CD4-positive, alpha-beta memory T cell (primary cell): ENCODE results near the gene ZDHHC14. TPM values are rescaled to one million over a fixed set of nuclear protein-coding genes. Genes with fewer than 3 reads are reported as not detected.
"Not testable (repeated sequence)": the region's sequence is repeated elsewhere in the genome, so short reads cannot be mapped to it uniquely, and the experiment has no call there.

Source experiments
- CTCF ChIA-PET: fragments of 350-600 bp; sonication (Branson Sonifier 250); formaldehyde crosslinking; loops from one replicate; lab custom pipeline; 2021; ENCODE audit warnings: inconsistent platforms; ENCODE audit not compliant: partially characterized antibody; lab: Charles Lee
- POLR2A ChIA-PET: fragments of 350-600 bp; sonication (Branson Sonifier 250); formaldehyde crosslinking; loops from one replicate; lab custom pipeline; 2021; ENCODE audit not compliant: partially characterized antibody; lab: Charles Lee
- DNase-seq, 5 donors: peaks; one replicate each; pipeline versions ENCODE4 v3.0.0 to v3.0.0-alpha.2; 2020 to 2022; ENCODE audit warnings: mixed read lengths in 1 of 5
- H3K27ac ChIP-seq: one replicate; pipeline ENCODE4 v1.7.0; 2013; ENCODE audit warnings: low read depth, low read length
- H3K27me3 ChIP-seq: 2 replicates; pipeline ENCODE4 v1.7.0; 2013; ENCODE audit warnings: mild to moderate bottlenecking, low read length, moderate library complexity; ENCODE audit not compliant: insufficient read depth
- H3K36me3 ChIP-seq: 2 replicates; pipeline ENCODE4 v1.7.0; 2013; ENCODE audit warnings: mild to moderate bottlenecking, low read length, moderate library complexity; ENCODE audit not compliant: insufficient read depth
- H3K4me1 ChIP-seq: 2 replicates; pipeline ENCODE4 v1.7.0; 2013; ENCODE audit warnings: mild to moderate bottlenecking, low read length, moderate library complexity; ENCODE audit not compliant: insufficient read depth
- H3K4me3 ChIP-seq, 2 donors: one replicate each; pipeline ENCODE4 v1.7.0; 2013; ENCODE audit warnings: low read length in 2 of 2, mild to moderate bottlenecking in 1 of 2
- H3K9me3 ChIP-seq, 2 donors: one replicate each; pipeline ENCODE4 v1.7.0; 2013; ENCODE audit warnings: low read length in 2 of 2, control low read depth in 1 of 2; ENCODE audit not compliant: control insufficient read depth in 1 of 2
- H3K27ac Mint-ChIP-seq, 7 donors: one replicate each; pipeline ENCODE4 v1.8.0; 2020 to 2021; ENCODE audit warnings: mixed read lengths in 7 of 7, mild to moderate bottlenecking in 6 of 7, inconsistent platforms in 3 of 7, moderate library complexity in 3 of 7
- H3K27me3 Mint-ChIP-seq, 2 donors: one replicate each; pipeline ENCODE4 v1.8.0; 2020 to 2021; ENCODE audit warnings: mixed read lengths in 2 of 2
- H3K36me3 Mint-ChIP-seq, 2 donors: one replicate each; pipeline ENCODE4 v1.8.0; 2020 to 2021; ENCODE audit warnings: mixed read lengths in 2 of 2, inconsistent platforms in 1 of 2, mild to moderate bottlenecking in 1 of 2
- H3K4me1 Mint-ChIP-seq, 4 donors: one replicate each; pipeline ENCODE4 v1.8.0; 2020 to 2021; ENCODE audit warnings: mixed read lengths in 4 of 4, mild to moderate bottlenecking in 1 of 4
- H3K4me3 Mint-ChIP-seq, 8 donors: one replicate each; pipeline ENCODE4 v1.8.0; 2020 to 2021; ENCODE audit warnings: mixed read lengths in 8 of 8, mild to moderate bottlenecking in 7 of 8, moderate library complexity in 6 of 8, inconsistent platforms in 3 of 8
- H3K9me3 Mint-ChIP-seq, 8 donors: one replicate each; pipeline ENCODE4 v1.8.0; 2020 to 2021; ENCODE audit warnings: mixed read lengths in 8 of 8, mild to moderate bottlenecking in 5 of 8, inconsistent platforms in 3 of 8, moderate library complexity in 1 of 8
- intact Hi-C: fragments of 100-400 bp; cut with micrococcal nuclease; formaldehyde crosslinking; loops from one replicate; pipeline ENCODE4 v1.15.1; 2023
- polyA plus RNA-seq, 2 donors: library from polyadenylated mRNA; unstranded; fragments of 300-500 nt; fragmentation: Illumina TruSeq; gene quantifications; one replicate each; pipeline ENCODE4 v1.2.3, GENCODE V29; 2021
- total RNA-seq, 2 experiments: library from RNA; stranded (reverse); gene quantifications; one replicate each; pipeline ENCODE4 v1.2.3, GENCODE V29; 2021

Gene ZDHHC14
- total and polyA plus RNA-seq, 4 experiments from 2014 or later: 1.5 to 1.9 (median 1.7) TPM

DNA sequence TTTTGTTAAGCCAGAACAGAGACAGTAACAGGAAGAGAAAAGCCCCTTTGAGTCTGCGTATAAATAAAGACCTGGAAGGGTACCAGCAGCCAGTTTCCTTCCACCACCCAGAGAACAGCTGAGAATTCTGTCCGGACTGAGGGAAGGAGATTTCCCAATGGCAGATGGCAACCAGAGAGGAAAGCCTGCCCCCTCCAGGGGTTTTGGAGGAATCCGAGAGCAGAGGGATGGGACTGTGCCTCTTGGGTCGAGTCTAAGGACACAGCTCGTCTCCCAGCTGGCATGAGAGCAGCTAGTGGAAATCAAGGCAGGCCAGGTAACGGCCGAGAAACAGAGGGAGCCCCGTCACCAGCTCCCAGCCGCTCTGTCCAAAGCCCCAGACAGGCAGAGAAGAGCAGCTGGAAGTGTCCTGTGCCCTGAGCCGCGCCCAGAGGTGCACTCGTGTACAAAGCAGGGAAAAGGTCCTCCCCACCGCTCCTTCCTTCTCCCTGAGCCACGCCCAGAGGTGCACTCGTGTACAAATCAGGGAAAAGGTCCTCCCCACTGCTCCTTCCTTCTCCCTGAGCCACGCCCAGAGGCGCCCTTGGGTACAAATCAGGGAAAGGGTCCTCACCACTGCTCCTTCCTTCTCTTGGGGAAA is 308.1 kb downstream of the ZDHHC14 start:
- no peaks in the 10 kb centered on the region for H3K9me3 Mint-ChIP-seq
- peaks cover 5% of the 10 kb centered on the region in 2 donors for H3K27me3 Mint-ChIP-seq
- no peak overlapping the region for H3K4me3 Mint-ChIP-seq
- H3K27ac Mint-ChIP-seq: peak overlapping the region in 2 of 7 donors; percentile 57 to 65
- Histone ChIP-seq H3K4me3 (no peak overlapping the region), H3K9me3 (no peaks in the 10 kb centered on the region), H3K27ac (no peak overlapping the region), H3K4me1 (no peaks in the 10 kb centered on the region), H3K27me3 (no peaks in the 10 kb centered on the region), H3K36me3 (no peaks in the 10 kb centered on the region)
- CTCF ChIA-PET: interaction anchor here (1.5 kb wide), 1 partner anchor 11 kb away, joined by 4 read pairs; no protein-coding TSS in a partner anchor
- no peaks in the 10 kb centered on the region for H3K4me1 Mint-ChIP-seq
- POLR2A ChIA-PET: no interaction called here
- intact Hi-C loops: no loop called here
- H3K36me3 Mint-ChIP-seq: no peaks in the 10 kb centered on the region
- no peak for DNase-seq

DNA sequence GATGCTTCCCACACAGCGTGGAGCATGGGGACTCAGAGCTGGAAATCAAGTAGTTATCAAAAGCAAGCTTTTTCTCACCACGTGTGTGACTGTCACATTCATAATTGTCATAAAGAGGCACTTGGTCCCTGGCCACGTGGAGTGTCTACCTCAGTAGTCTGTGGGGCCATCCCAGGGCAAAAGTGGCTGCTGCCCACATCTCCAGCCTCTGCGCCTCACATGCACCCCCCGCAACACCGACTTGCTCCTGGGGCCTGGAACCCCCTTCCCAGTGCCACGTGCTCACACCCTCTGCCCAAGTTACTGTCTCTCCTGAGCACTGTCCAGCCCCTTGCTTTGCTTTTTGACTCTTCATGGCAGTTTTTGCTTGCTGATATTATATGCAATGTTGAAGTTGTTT is 308.9 kb downstream of the ZDHHC14 start:
- no peak overlapping the region for H3K27ac Mint-ChIP-seq
- no peaks in the 10 kb centered on the region for H3K9me3 ChIP-seq
- CTCF ChIA-PET: no interaction called here

GRCh38 chr6:157690441-157691210 is 309.6 kb downstream of the ZDHHC14 start:
- Mint-ChIP-seq H3K27ac (no peak overlapping the region), H3K36me3 (no peaks in the 10 kb centered on the region), H3K9me3 (no peaks in the 10 kb centered on the region), H3K4me3 (no peak overlapping the region), H3K4me1 (no peaks in the 10 kb centered on the region), H3K27me3 (peaks cover 5 to 8% of the 10 kb centered on the region in 2 donors)
- ChIA-PET CTCF (interaction anchor here (0.7 kb wide), 1 partner anchor 120 kb away, joined by 3 read pairs; no protein-coding TSS in a partner anchor), POLR2A (no interaction called here)
- intact Hi-C loops: no loop called here
- H3K36me3 ChIP-seq: no peaks in the 10 kb centered on the region
- DNase-seq: no peak
- H3K4me1 ChIP-seq: no peaks in the 10 kb centered on the region
- no peak overlapping the region for H3K4me3 ChIP-seq
- no peaks in the 10 kb centered on the region for H3K27me3 ChIP-seq
- H3K27ac ChIP-seq: no peak overlapping the region
- H3K9me3 ChIP-seq: no peaks in the 10 kb centered on the region

More for the DNA sequence above, 308.9 kb downstream of the ZDHHC14 start:
- Histone ChIP-seq H3K27ac (no peak overlapping the region), H3K4me1 (no peaks in the 10 kb centered on the region), H3K36me3 (no peaks in the 10 kb centered on the region), H3K27me3 (no peaks in the 10 kb centered on the region), H3K4me3 (no peak overlapping the region)
- H3K9me3 Mint-ChIP-seq: no peaks in the 10 kb centered on the region
- POLR2A ChIA-PET: no interaction called here
- no peak overlapping the region for H3K4me3 Mint-ChIP-seq
- H3K36me3 Mint-ChIP-seq: no peaks in the 10 kb centered on the region
- no peaks in the 10 kb centered on the region for H3K4me1 Mint-ChIP-seq
- intact Hi-C loops: no loop called here
- DNase-seq: no peak
- peaks cover 5 to 8% of the 10 kb centered on the region in 2 donors for H3K27me3 Mint-ChIP-seq

DNA sequence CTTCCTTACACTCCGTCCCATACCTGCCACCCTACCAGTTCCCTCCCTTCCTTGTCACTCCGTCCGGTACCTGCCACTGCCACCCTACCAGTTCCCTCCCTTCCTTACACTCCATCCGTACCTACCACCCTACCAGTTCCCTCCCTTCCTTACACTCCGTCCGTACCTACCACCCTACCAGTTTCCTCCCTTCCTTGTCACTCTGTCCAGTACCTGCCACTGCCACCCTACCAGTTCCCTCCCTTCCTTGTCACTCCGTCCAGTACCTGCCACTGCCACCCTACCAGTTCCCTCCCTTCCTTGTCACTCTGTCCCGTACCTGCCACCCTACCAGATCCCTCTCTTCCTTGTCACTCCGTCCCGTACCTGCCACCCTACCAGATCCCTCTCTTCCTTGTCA is 310.6 kb downstream of the ZDHHC14 start:
- H3K4me1 ChIP-seq, H3K27me3 ChIP-seq, H3K27ac ChIP-seq, H3K4me1 Mint-ChIP-seq, H3K27me3 Mint-ChIP-seq, H3K36me3 ChIP-seq, H3K4me3 Mint-ChIP-seq, POLR2A ChIA-PET, H3K4me3 ChIP-seq, H3K27ac Mint-ChIP-seq, DNase-seq, intact Hi-C loops, H3K9me3 ChIP-seq, CTCF ChIA-PET, H3K9me3 Mint-ChIP-seq, H3K36me3 Mint-ChIP-seq: not testable (repeated sequence)

GRCh38 chr6:157693867-157694266 is 312.9 kb downstream of the ZDHHC14 start:
- H3K36me3 Mint-ChIP-seq: peaks cover 0 to 4% of the 10 kb centered on the region in 2 donors
- peaks cover 0 to 7% (median 3%) of the 10 kb centered on the region in 8 donors for H3K9me3 Mint-ChIP-seq
- CTCF ChIA-PET: no interaction called here
- H3K27ac Mint-ChIP-seq: peak overlapping the region in 1 of 7 donors; percentile 6
- Histone ChIP-seq H3K27me3 (no peaks in the 10 kb centered on the region), H3K27ac (no peak overlapping the region), H3K4me3 (no peak overlapping the region), H3K36me3 (no peaks in the 10 kb centered on the region), H3K4me1 (no peaks in the 10 kb centered on the region), H3K9me3 (no peaks in the 10 kb centered on the region)
- H3K27me3 Mint-ChIP-seq: peaks cover 7 to 11% of the 10 kb centered on the region in 2 donors
- no peak for DNase-seq
- POLR2A ChIA-PET: no interaction called here
- H3K4me1 Mint-ChIP-seq: no peaks in the 10 kb centered on the region
- H3K4me3 Mint-ChIP-seq: no peak overlapping the region
- intact Hi-C loops: no loop called here

DNA sequence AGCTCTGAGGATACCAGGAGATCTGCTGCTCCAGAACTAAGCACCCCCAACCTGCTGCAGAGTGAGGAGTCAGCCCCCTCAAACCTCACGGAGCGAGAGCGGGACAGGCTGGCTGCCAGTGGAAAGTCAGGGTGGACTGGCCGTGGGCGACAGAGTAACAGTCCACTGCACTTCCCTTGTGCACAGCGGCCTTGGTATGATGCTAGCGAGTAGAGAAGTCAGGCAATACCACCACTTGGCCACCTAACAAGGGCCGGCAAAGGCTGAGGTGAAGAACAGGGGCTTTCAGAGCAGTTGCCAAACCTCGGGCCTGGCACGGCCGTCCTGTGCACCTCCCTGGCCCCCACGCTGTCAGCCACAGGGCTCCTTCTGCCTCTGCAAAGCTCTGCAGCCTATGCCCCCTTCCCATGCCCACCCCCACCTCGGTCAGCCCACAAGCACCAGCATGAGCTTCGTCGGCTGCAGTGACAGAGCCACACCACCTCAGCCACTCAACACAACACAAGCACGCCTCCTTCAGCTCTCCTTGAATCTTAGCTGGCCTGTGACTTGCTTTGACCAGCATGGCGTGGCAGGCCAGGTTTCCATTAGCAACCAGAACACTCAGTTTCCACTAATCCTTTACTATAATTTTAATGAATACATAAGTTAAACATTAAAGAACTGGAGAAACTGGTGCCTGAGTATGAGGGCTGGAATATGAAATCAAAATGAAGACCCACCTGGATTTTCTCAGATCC is 314.5 kb downstream of the ZDHHC14 start:
- Mint-ChIP-seq H3K36me3 (peaks cover 0 to 4% of the 10 kb centered on the region in 2 donors), H3K9me3 (peaks cover 0 to 7% (median 3%) of the 10 kb centered on the region in 8 donors), H3K4me1 (no peaks in the 10 kb centered on the region), H3K27ac (no peak overlapping the region), H3K27me3 (peaks cover 7 to 10% of the 10 kb centered on the region in 2 donors), H3K4me3 (no peak overlapping the region)
- no peak overlapping the region for H3K4me3 ChIP-seq
- POLR2A ChIA-PET: no interaction called here
- H3K27me3 ChIP-seq: no peaks in the 10 kb centered on the region
- no peak for DNase-seq
- no peaks in the 10 kb centered on the region for H3K36me3 ChIP-seq
- H3K4me1 ChIP-seq: no peaks in the 10 kb centered on the region
- H3K27ac ChIP-seq: no peak overlapping the region
- CTCF ChIA-PET: interaction anchor here (1.1 kb wide), 1 partner anchor 9 kb away, joined by 3 read pairs; no protein-coding TSS in a partner anchor
- no peaks in the 10 kb centered on the region for H3K9me3 ChIP-seq
- intact Hi-C loops: no loop called here
